Natural killer cell treated with Interleukin-12 subunit alpha and Interleukin-12 subunit beta and Interleukin-15 and Interleukin-18, amount 100 ng/mL, for 72 hours (primary cell): Measurements from ENCODE around the gene EIF2D. TPM values are rescaled to one million over a fixed set of nuclear protein-coding genes. Genes with fewer than 3 reads are reported as not detected.
A peak's percentile ranks its signal among the peaks of the same experiment; 100 is the strongest.

Source experiments
- ATAC-seq, 2 donors: fragments of 150-1000 bp; cut with Tn5 transposase in 1 of 2; sonication (Bioruptor Pico), chemical (Tn5 transposase) in 1 of 2; 2 replicates each; pipeline ENCODE4 v1.10.0; 2021
- DNase-seq: peaks from one replicate; pipeline ENCODE4 v3.0.0; 2022; ENCODE audit warnings: low spot score
- H3K27ac Mint-ChIP-seq, 2 donors: 1 replicate in 1 of 2; 2 replicates in 1 of 2; pipeline ENCODE4 v1.8.0; 2022; ENCODE audit warnings: mixed read lengths in 2 of 2, mild to moderate bottlenecking in 1 of 2, moderate library complexity in 1 of 2
- H3K27me3 Mint-ChIP-seq, 2 donors: 1 replicate in 1 of 2; 2 replicates in 1 of 2; pipeline ENCODE4 v1.8.0; 2022; ENCODE audit warnings: mixed read lengths in 2 of 2
- H3K36me3 Mint-ChIP-seq: one replicate; pipeline ENCODE4 v1.8.0; 2022; ENCODE audit warnings: mixed read lengths
- H3K4me1 Mint-ChIP-seq, 2 donors: 1 replicate in 1 of 2; 2 replicates in 1 of 2; pipeline ENCODE4 v1.8.0; 2022; ENCODE audit warnings: low read depth in 2 of 2, mixed read lengths in 2 of 2, mild to moderate bottlenecking in 1 of 2
- H3K4me3 Mint-ChIP-seq: one replicate; pipeline ENCODE4 v1.8.0; 2022; ENCODE audit warnings: mixed read lengths
- H3K9me3 Mint-ChIP-seq: 2 replicates; pipeline ENCODE4 v1.8.0; 2022; ENCODE audit warnings: mixed read lengths
- total RNA-seq, 2 donors: library from RNA; stranded (reverse); gene quantifications; one replicate each; pipeline ENCODE4 v1.2.3, GENCODE V29; 2022

Gene EIF2D
- total RNA-seq, 2 donors from 2014 or later, result 49.1 to 91.5 TPM

DNA sequence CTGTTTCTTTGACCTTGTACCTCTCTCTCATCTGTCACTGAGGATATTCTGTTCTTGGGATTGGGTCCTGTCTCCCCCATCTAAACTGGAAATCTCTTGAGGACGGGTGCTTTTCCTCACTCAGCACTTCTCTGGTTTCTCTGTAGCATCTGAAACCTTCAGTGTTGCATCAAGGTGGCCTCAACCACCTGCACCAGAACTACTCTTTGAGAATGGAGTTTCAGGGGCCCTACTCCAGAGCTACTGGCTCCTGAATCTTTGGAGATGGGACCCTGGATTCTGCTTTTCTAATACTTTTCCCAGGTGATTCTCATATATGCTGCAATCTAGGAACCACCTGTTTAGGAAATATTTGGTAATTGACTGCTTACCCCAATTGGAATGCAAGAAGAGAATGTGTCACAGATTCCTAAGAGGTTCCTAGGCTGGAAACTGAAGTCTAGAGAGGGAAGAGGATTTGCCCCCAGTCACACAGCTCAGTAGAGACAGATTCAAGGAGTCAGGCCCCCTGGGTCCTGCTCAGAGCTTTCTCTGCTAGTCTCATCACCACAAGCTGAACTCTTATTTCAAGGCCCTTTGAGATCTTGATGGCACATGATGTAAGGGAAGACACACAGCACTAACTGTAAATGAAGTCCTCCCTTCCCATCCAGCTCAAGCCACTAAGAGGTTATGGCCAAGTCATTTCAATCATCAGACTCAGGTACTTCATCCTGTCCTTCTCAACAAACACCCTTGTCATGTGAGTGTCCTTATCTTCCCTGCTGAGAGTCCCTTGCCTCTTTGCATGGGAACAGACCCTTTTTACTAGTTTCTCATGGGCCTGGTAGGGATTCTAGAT lies 48.7 kb downstream of the EIF2D start:
- Mint-ChIP-seq H3K9me3 (no peaks in the 10 kb centered on the region), H3K27ac (peak overlapping the region; percentile 99 to 100), H3K4me1 (peaks cover 94 to 95% of the 10 kb centered on the region in 2 donors), H3K4me3 (peak overlapping the region; percentile 84), H3K36me3 (peaks cover 22% of the 10 kb centered on the region), H3K27me3 (no peaks in the 10 kb centered on the region)
- DNase-seq (no peak), ATAC-seq (no peak)

DNA sequence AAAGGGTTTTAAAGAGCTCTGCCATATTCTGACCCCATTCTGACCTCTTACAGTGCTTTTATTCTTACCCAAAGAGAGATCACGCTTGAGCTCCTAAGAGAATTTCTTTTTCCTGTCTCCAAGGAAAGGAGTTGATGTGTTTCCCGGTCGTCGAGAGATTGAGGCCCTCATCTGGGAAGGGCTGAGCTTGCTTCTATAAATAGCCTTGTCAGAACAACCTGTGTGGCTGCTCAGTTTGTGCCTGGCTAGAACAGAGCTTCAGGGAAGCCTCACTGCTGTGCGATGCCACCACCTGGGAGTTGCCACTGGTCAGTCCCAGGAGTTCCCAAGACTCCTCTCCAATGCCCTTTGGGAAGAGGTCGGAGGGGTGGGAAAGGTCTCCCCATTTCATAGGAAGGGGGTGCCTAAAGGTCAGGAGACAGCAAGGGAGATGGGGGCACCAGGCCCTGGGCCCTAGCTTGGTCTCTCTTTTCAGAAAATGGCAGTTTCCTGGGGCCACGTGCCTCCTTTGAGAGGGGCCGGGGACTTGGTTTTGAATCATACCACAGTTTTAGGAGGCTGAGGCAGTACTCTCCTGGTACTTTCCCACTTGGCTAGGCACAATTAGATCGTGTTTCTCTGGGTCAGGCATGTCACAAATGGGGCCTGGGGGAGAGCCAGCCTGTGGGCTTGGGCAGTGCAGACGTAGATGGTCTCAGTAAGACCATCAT lies 52.1 kb downstream of the EIF2D start:
- Mint-ChIP-seq H3K27me3 (no peaks in the 10 kb centered on the region), H3K9me3 (no peaks in the 10 kb centered on the region), H3K4me1 (peaks cover 82 to 85% of the 10 kb centered on the region in 2 donors), H3K36me3 (peaks cover 27% of the 10 kb centered on the region), H3K27ac (peak overlapping the region; percentile 99 to 100), H3K4me3 (peak overlapping the region; percentile 98)
- DNase-seq (no peak), ATAC-seq (no peak)

GRCh38 chr1:206559672-206559995 lies 52.6 kb downstream of the EIF2D start:
- Mint-ChIP-seq H3K36me3 (peaks cover 23% of the 10 kb centered on the region), H3K4me3 (peak overlapping the region; percentile 98), H3K27ac (peak overlapping the region; percentile 99 to 100), H3K9me3 (no peaks in the 10 kb centered on the region), H3K27me3 (no peaks in the 10 kb centered on the region), H3K4me1 (peaks cover 82 to 85% of the 10 kb centered on the region in 2 donors)
- DNase-seq (no peak), ATAC-seq (no peak)

- Mint-ChIP-seq H3K36me3 (peaks cover 17% of the 10 kb centered on the region), H3K9me3 (no peaks in the 10 kb centered on the region), H3K4me3 (peak overlapping the region; percentile 98), H3K27me3 (no peaks in the 10 kb centered on the region), H3K27ac (peak overlapping the region; percentile 99 to 100), H3K4me1 (peaks cover 82 to 85% of the 10 kb centered on the region in 2 donors)
- no peak for DNase-seq
- no peak for ATAC-seq
Observed at GRCh38 chr1:206558794-206559671, 53.2 kb downstream of the EIF2D start.

DNA sequence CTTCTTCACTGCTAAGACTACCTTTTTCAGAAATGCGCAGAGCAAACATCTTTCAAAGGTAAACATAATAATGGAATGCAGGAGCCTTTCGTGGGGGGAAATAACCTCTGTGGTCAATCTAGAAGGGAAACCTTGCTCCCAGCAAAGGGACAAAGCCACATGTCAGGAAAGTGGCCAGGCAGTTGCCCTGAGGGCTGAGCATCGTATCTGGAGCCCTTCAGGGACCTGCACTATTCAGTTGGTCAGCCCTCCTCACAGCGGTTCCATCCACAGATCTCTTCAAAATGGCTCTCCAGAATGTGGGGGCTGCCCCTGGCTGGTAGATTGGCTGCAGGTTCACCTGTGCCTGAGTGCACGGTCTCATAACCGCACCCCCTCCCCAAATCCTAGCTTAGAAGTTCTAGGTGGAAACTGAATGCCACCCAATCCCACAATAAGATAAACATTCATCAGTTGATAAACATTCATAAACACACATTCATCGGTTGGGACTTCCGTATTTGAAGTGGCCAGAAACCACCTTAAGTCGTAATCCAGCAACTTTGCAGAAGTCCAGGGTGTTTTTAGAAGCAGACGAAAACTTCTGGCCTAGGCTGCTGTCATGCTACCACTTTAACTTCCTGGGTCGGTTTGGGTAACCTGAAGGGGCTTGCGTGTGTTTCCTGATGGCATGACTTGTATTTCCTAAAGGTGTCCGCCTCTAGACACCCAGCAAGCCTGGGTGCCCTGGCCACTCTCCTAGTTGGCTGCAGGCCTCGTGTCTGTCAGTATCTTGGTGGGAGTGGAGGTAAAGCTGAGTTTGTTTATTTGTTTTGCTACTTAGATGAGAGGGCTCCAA lies 54.4 kb downstream of the EIF2D start:
- Mint-ChIP-seq H3K36me3 (peaks cover 15% of the 10 kb centered on the region), H3K4me3 (peak overlapping the region; percentile 98), H3K4me1 (peaks cover 80 to 82% of the 10 kb centered on the region in 2 donors), H3K27ac (peak overlapping the region; percentile 99 to 100), H3K27me3 (no peaks in the 10 kb centered on the region), H3K9me3 (no peaks in the 10 kb centered on the region)
- no peak for DNase-seq
- ATAC-seq, result peak in 1 of 2 donors; percentile 1

GRCh38 chr1:206556750-206557635 lies 55.3 kb downstream of the EIF2D start:
- peak overlapping the region; percentile 98 for H3K4me3 Mint-ChIP-seq

GRCh38 chr1:206556047-206556749 lies 56.1 kb downstream of the EIF2D start:
- peaks cover 2% of the 10 kb centered on the region for H3K9me3 Mint-ChIP-seq
- H3K27me3 Mint-ChIP-seq, result no peaks in the 10 kb centered on the region
- peak; percentile 2 to 26 for ATAC-seq
- H3K36me3 Mint-ChIP-seq, result peaks cover 9% of the 10 kb centered on the region
- DNase-seq, result peak; percentile 58
- H3K4me1 Mint-ChIP-seq, result peaks cover 81 to 83% of the 10 kb centered on the region in 2 donors
- peak overlapping the region; percentile 99 to 100 for H3K27ac Mint-ChIP-seq
- H3K4me3 Mint-ChIP-seq, result peak overlapping the region; percentile 98

More at GRCh38 chr1:206556750-206557635, 55.3 kb downstream of the EIF2D start:
- Mint-ChIP-seq H3K27ac (peak overlapping the region; percentile 99 to 100), H3K27me3 (no peaks in the 10 kb centered on the region), H3K36me3 (peaks cover 9% of the 10 kb centered on the region), H3K9me3 (peaks cover 2% of the 10 kb centered on the region), H3K4me1 (peaks cover 79 to 82% of the 10 kb centered on the region in 2 donors)
- DNase-seq (peak; percentile 96), ATAC-seq (peak; percentile 90 to 91)

DNA sequence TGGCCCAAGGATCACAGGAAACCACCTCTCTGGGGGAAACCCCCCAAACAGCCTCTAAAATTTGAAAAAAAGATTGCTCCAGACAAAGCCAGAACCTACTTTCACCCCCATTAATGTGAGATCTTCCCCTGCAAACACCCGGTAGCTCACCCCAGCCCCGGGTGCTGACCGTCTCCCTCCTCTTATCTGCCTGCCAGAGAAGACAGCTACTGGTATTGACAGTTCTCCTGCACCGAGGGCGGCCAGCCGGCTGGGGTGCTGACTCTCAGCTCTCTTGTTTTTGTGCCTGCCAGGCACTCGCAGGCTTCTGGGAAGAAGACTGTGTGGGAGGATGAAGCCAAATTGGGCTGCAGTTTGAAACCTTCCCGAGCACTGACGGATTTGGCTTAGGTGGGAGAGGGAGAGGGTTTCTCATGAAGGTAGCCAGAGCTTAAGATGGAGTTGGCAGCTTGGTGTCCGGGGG lies 56.8 kb downstream of the EIF2D start:
- Mint-ChIP-seq H3K36me3 (peaks cover 9% of the 10 kb centered on the region), H3K9me3 (peaks cover 2% of the 10 kb centered on the region), H3K27me3 (no peaks in the 10 kb centered on the region), H3K27ac (peak overlapping the region; percentile 99 to 100), H3K4me1 (peaks cover 78 to 80% of the 10 kb centered on the region in 2 donors), H3K4me3 (peak overlapping the region; percentile 98)
- DNase-seq, result peak; percentile 63
- ATAC-seq, result no peak

DNA sequence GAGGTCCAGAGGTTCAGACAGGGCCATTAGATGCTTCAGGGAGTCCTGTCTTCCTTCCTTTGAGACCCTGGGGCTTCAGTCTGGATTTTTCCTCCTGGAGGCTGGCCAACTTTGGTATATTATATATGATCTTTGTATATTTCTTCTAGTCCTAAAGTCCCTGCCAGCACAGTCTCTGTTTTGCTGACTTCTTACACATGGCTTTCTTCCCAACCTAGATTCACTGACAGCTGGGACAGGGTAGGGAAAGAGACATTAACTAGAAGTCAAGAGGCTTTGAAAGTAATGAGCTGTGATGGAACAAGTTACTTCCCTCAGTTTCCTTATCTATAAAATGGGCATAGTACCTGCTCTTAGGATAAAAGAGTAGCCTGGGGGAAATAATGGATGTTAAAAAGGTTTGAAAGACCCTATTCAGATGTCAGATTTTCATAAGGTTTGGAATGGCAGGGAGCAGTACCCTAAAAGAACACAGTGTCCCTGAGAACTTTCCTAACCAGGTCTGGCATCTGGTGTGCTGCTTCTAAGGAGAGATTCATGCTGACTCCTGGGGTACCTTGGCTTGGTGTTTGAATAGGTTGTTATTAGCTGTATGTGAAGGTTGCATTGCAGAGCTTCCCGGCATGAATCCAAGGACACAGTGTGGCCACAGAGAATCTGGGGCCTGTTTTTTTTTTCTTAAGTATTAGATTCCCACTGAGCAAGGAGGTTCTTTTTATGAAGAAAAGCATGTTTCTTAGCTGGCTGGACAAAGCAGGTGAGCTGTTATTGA lies 57.4 kb downstream of the EIF2D start:
- DNase-seq (no peak), ATAC-seq (no peak)
- Mint-ChIP-seq H3K27me3 (no peaks in the 10 kb centered on the region), H3K27ac (peak overlapping the region; percentile 99 to 100), H3K4me3 (peak overlapping the region; percentile 98), H3K4me1 (peaks cover 77 to 80% of the 10 kb centered on the region in 2 donors), H3K9me3 (peaks cover 2% of the 10 kb centered on the region), H3K36me3 (peaks cover 9% of the 10 kb centered on the region)

- peaks cover 9% of the 10 kb centered on the region for H3K36me3 Mint-ChIP-seq
- no peak overlapping the region for H3K4me3 Mint-ChIP-seq
Observed at GRCh38 chr1:206554211-206554610, 58.1 kb downstream of the EIF2D start.

GRCh38 chr1:206551986-206552326 lies 60.3 kb downstream of the EIF2D start:
- Mint-ChIP-seq H3K9me3 (peaks cover 2% of the 10 kb centered on the region), H3K4me1 (peaks cover 65 to 69% of the 10 kb centered on the region in 2 donors), H3K36me3 (no peaks in the 10 kb centered on the region), H3K4me3 (peak overlapping the region; percentile 82), H3K27me3 (no peaks in the 10 kb centered on the region), H3K27ac (peak overlapping the region; percentile 99 to 100)
- peak; percentile 94 to 96 for ATAC-seq
- peak; percentile 86 for DNase-seq

More at GRCh38 chr1:206554211-206554610, 58.1 kb downstream of the EIF2D start:
- no peak for DNase-seq
- peaks cover 72 to 76% of the 10 kb centered on the region in 2 donors for H3K4me1 Mint-ChIP-seq
- H3K27me3 Mint-ChIP-seq, result no peaks in the 10 kb centered on the region
- peak overlapping the region; percentile 99 to 100 for H3K27ac Mint-ChIP-seq
- H3K9me3 Mint-ChIP-seq, result peaks cover 2% of the 10 kb centered on the region
- no peak for ATAC-seq
